Activated naive CD4-positive, alpha-beta T cell treated with anti-CD3 and anti-CD28 coated beads, Interleukin-2, amount 50 U/mL, for 72 hours (primary cell): Measurements from ENCODE around the gene GLUD1. TPM values are rescaled to one million over a fixed set of nuclear protein-coding genes. Genes with fewer than 3 reads are reported as not detected.
"Not testable (repeated sequence)": the region's sequence is repeated elsewhere in the genome, so short reads cannot be mapped to it uniquely, and the experiment has no call there.

Experiments
- ATAC-seq, 2 donors: fragments of 150-1000 bp; cut with Tn5 transposase; 2 replicates each; pipeline ENCODE4 v1.10.0; 2021; ENCODE audit warnings: mild to moderate bottlenecking in 2 of 2, moderate library complexity in 2 of 2
- DNase-seq, 2 donors: peaks; one replicate each; pipeline ENCODE4 v3.0.0; 2021 to 2022; ENCODE audit warnings: low spot score in 2 of 2
- H3K27ac Mint-ChIP-seq, 2 donors: one replicate each; pipeline ENCODE4 v1.8.0; 2022; ENCODE audit warnings: mild to moderate bottlenecking in 2 of 2, mixed read lengths in 2 of 2
- H3K36me3 Mint-ChIP-seq, 2 donors: one replicate each; pipeline ENCODE4 v1.8.0; 2022; ENCODE audit warnings: mixed read lengths in 2 of 2
- H3K9me3 Mint-ChIP-seq, 2 donors: one replicate each; pipeline ENCODE4 v1.8.0; 2022; ENCODE audit warnings: mixed read lengths in 2 of 2
- total RNA-seq, 2 donors: library from RNA; stranded (reverse); gene quantifications; one replicate each; pipeline ENCODE4 v1.2.3, GENCODE V29; 2022

The GLUD1 gene
- total RNA-seq, 2 donors from 2014 or later: 116 to 173 TPM

- no peak for ATAC-seq
- Mint-ChIP-seq H3K27ac (no peak overlapping the region), H3K36me3 (peaks cover 23 to 25% of the 10 kb centered on the region in 2 donors), H3K9me3 (no peaks in the 10 kb centered on the region)
- DNase-seq: no peak
Measured at GRCh38 chr10:87068281-87068680, 26.4 kb downstream of the GLUD1 start.

GRCh38 chr10:87066865-87067264, 27.8 kb downstream of the GLUD1 start:
- Mint-ChIP-seq H3K36me3 (peaks cover 21 to 23% of the 10 kb centered on the region in 2 donors), H3K9me3 (no peaks in the 10 kb centered on the region), H3K27ac (peak overlapping the region; percentile 44 to 81)
- ATAC-seq (no peak), DNase-seq (no peak)

GRCh38 chr10:87066178-87066577, 28.5 kb downstream of the GLUD1 start:
- Mint-ChIP-seq H3K27ac (peak overlapping the region; percentile 13 to 44), H3K9me3 (no peaks in the 10 kb centered on the region), H3K36me3 (peaks cover 16 to 21% of the 10 kb centered on the region in 2 donors)
- ATAC-seq: no peak
- DNase-seq: no peak

GRCh38 chr10:87064651-87065050, 30.0 kb downstream of the GLUD1 start:
- Mint-ChIP-seq H3K9me3 (no peaks in the 10 kb centered on the region), H3K36me3 (peaks cover 16 to 21% of the 10 kb centered on the region in 2 donors), H3K27ac (peak overlapping the region in 1 of 2 donors; percentile 32)
- DNase-seq (no peak), ATAC-seq (no peak)

- peaks cover 4 to 11% of the 10 kb centered on the region in 2 donors for H3K36me3 Mint-ChIP-seq
- H3K27ac Mint-ChIP-seq: no peak overlapping the region
- H3K9me3 Mint-ChIP-seq: no peaks in the 10 kb centered on the region
- ATAC-seq: no peak
- no peak for DNase-seq
Measured at GRCh38 chr10:87060280-87060928, 34.2 kb downstream of the GLUD1 start.

GRCh38 chr10:87059401-87059800, 35.2 kb downstream of the GLUD1 start:
- no peak for ATAC-seq
- DNase-seq: no peak
- Mint-ChIP-seq H3K9me3 (no peaks in the 10 kb centered on the region), H3K27ac (no peak overlapping the region), H3K36me3 (peaks cover 4 to 11% of the 10 kb centered on the region in 2 donors)

GRCh38 chr10:87058171-87058570, 36.5 kb downstream of the GLUD1 start:
- Mint-ChIP-seq H3K36me3 (peaks cover 0 to 6% of the 10 kb centered on the region in 2 donors), H3K9me3 (no peaks in the 10 kb centered on the region), H3K27ac (peak overlapping the region in 1 of 2 donors; percentile 53)
- ATAC-seq (no peak), DNase-seq (no peak)

- ATAC-seq (peak; percentile 71 to 77), DNase-seq (no peak)
- Mint-ChIP-seq H3K36me3 (peaks cover 0 to 5% of the 10 kb centered on the region in 2 donors), H3K9me3 (no peaks in the 10 kb centered on the region), H3K27ac (no peak overlapping the region)
Measured at GRCh38 chr10:87054373-87055295, 40.0 kb downstream of the GLUD1 start.

GRCh38 chr10:87053577-87054181, 41.0 kb downstream of the GLUD1 start:
- DNase-seq: no peak
- Mint-ChIP-seq H3K36me3 (peaks cover 0 to 5% of the 10 kb centered on the region in 2 donors), H3K27ac (peak overlapping the region in 1 of 2 donors; percentile 61), H3K9me3 (no peaks in the 10 kb centered on the region)
- ATAC-seq: no peak

- no peak for ATAC-seq
- Mint-ChIP-seq H3K36me3 (peaks cover 0 to under 1% of the 10 kb centered on the region in 2 donors), H3K9me3 (no peaks in the 10 kb centered on the region), H3K27ac (no peak overlapping the region)
- DNase-seq: no peak
Measured at GRCh38 chr10:87053111-87053510, 41.5 kb downstream of the GLUD1 start.

- DNase-seq: no peak
- H3K36me3 Mint-ChIP-seq: no peaks in the 10 kb centered on the region
- ATAC-seq: no peak
- no peaks in the 10 kb centered on the region for H3K9me3 Mint-ChIP-seq
- H3K27ac Mint-ChIP-seq: peak overlapping the region; percentile 46 to 80
Measured at GRCh38 chr10:87045434-87045938, 49.2 kb downstream of the GLUD1 start.

- H3K36me3 Mint-ChIP-seq, DNase-seq, H3K9me3 Mint-ChIP-seq, ATAC-seq: not testable (repeated sequence)
- peak overlapping the region in 1 of 2 donors; percentile 69 for H3K27ac Mint-ChIP-seq
Measured at GRCh38 chr10:87043579-87043978, 51.1 kb downstream of the GLUD1 start.

GRCh38 chr10:87038786-87039185, 55.9 kb downstream of the GLUD1 start:
- no peak for ATAC-seq
- no peaks in the 10 kb centered on the region for H3K9me3 Mint-ChIP-seq
- H3K27ac Mint-ChIP-seq: no peak overlapping the region

GRCh38 chr10:87038286-87038717, 56.3 kb downstream of the GLUD1 start:
- H3K36me3 Mint-ChIP-seq: no peaks in the 10 kb centered on the region
- ATAC-seq (peak in 1 of 2 donors; percentile 14), DNase-seq (no peak)
- H3K9me3 Mint-ChIP-seq: no peaks in the 10 kb centered on the region
- no peak overlapping the region for H3K27ac Mint-ChIP-seq

More at GRCh38 chr10:87038786-87039185, 55.9 kb downstream of the GLUD1 start:
- no peaks in the 10 kb centered on the region for H3K36me3 Mint-ChIP-seq
- no peak for DNase-seq

- ATAC-seq (peak in 1 of 2 donors; percentile 67), DNase-seq (no peak)
- no peak overlapping the region for H3K27ac Mint-ChIP-seq
- no peaks in the 10 kb centered on the region for H3K9me3 Mint-ChIP-seq
- no peaks in the 10 kb centered on the region for H3K36me3 Mint-ChIP-seq
Measured at GRCh38 chr10:87036623-87037022, 58.0 kb downstream of the GLUD1 start.

GRCh38 chr10:87030912-87031635, 63.6 kb downstream of the GLUD1 start:
- Mint-ChIP-seq H3K36me3 (peaks cover 0 to 5% of the 10 kb centered on the region in 2 donors), H3K9me3 (no peaks in the 10 kb centered on the region), H3K27ac (no peak overlapping the region)
- ATAC-seq: no peak
- DNase-seq: no peak
